A549 (cell line): ENCODE data around the gene S100A13. TPM values are rescaled to one million over a fixed set of nuclear protein-coding genes. Genes with fewer than 3 reads are reported as not detected.

Experiments used
- ATAC-seq, 2 experiments: fragments of 200-7000 bp in 1 of 2; fragments of >200 bp in 1 of 2; cut with Nextera tagmentation in 1 of 2; cut with Tn5 transposase in 1 of 2; 3 replicates each; pipeline versions ENCODE4 v1.8.0 to v1.9.1; 2018 to 2020; ENCODE audit warnings: mild to moderate bottlenecking in 1 of 2, moderate library complexity in 1 of 2
- CTCF ChIA-PET: fragments of 300-600 bp; sonication (Branson Sonifier 250); formaldehyde crosslinking; extraction: SDS; loops from one replicate; lab custom pipeline; 2021; ENCODE audit warnings: antibody characterized with exemption, inconsistent platforms; lab: Yijun Ruan, JAX
- POLR2A ChIA-PET: fragments of 350-600 bp; formaldehyde crosslinking; extraction: SDS; loops from one replicate; lab custom pipeline; 2021; ENCODE audit warnings: antibody characterized with exemption, inconsistent platforms; lab: Yijun Ruan, JAX
- DNase-seq, 2 experiments: peaks; one replicate each; pipeline versions ENCODE4 v3.0.0 to v3.0.0-alpha.2; 2011 to 2016; ENCODE audit warnings: low read depth in 1 of 2, low spot score in 1 of 2
- FAIRE-seq: peaks from 2 replicates; lab custom pipeline; 2011; peaks lifted over from hg19 to GRCh38; lab: Jason Lieb, UNC
- H3K27ac ChIP-seq, 2 experiments: fragments of >200 bp; sonication (Bioruptor Twin); formaldehyde crosslinking; 3 replicates each; pipeline ENCODE4 v1.5.1; 2016 to 2017
- H3K4me1 ChIP-seq: fragments of >200 bp; sonication (Bioruptor Twin); formaldehyde crosslinking; 3 replicates; pipeline ENCODE4 v1.6.1; 2016
- H3K4me2 ChIP-seq: fragments of >200 bp; sonication (Bioruptor Twin); formaldehyde crosslinking; 3 replicates; pipeline ENCODE4 v1.6.1; 2016
- H3K4me3 ChIP-seq: fragments of >200 bp; sonication (Bioruptor Twin); formaldehyde crosslinking; 3 replicates; pipeline ENCODE4 v1.5.1; 2016
- H3K9me3 ChIP-seq: fragments of >200 bp; sonication (Bioruptor Twin); formaldehyde crosslinking; 3 replicates; pipeline ENCODE4 v1.6.1; 2016
- CHD2 ChIP-seq: fragments of 150-350 bp; IDR thresholded peaks from 2 replicates; pipeline ENCODE4 v1.6.1; 2014; ENCODE audit warnings: low read length; ENCODE audit not compliant: partially characterized antibody
- EHF ChIP-seq: fragments of 250-450 bp; sonication (Bioruptor Pico); IDR thresholded peaks from 2 replicates; pipeline ENCODE4 v1.5.0; 2020; ENCODE audit warnings: mild to moderate bottlenecking
- HEYL ChIP-seq: fragments of 250-450 bp; sonication (Bioruptor Pico); IDR thresholded peaks from 2 replicates; pipeline ENCODE4 v1.8.0; 2021; ENCODE audit warnings: mild to moderate bottlenecking, moderate library complexity
- KDM1A ChIP-seq: fragments of 200-600 bp; sonication (generic); IDR thresholded peaks from 2 replicates; pipeline ENCODE4 v1.6.1; 2016; ENCODE audit warnings: low read depth, mild to moderate bottlenecking
- POLR2A ChIP-seq: IDR thresholded peaks from 2 replicates; pipeline ENCODE4 v1.6.1; 2012; ENCODE audit warnings: mild to moderate bottlenecking, low read length
- WGBS: methylation state at CpG from one replicate; pipeline ENCODE4 v1.1.6; 2017; ENCODE audit errors: missing lambda C conversion rate; 5-methylcytosine and 5-hydroxymethylcytosine counted together
- polyA plus RNA-seq, 4 experiments: library from polyadenylated mRNA; depleted of rRNA in 3 of 4; stranded (reverse); fragments of >200 nt; fragmentation: RNase III in 1 of 4; extraction: RNeasy Plus Mini Kit Qiagen cat#74134 plus additional on column Dnase treatment in 1 of 4; gene quantifications; 2 replicates in 3 of 4; 3 replicates in 1 of 4; pipeline ENCODE4 v1.2.3, GENCODE V29; 2011 to 2017
- TF ChIP-seq, protein P1 (sequence below): fragments of 200-600 bp; sonication (generic); IDR thresholded peaks from 2 replicates; pipeline ENCODE4 v1.6.1; 2016; ENCODE audit warnings: antibody characterized with exemption, mild to moderate bottlenecking, moderate library complexity

Gene S100A13
- polyA plus RNA-seq, 2 of the 4 experiments (the other 2 are of a cell fraction): 113 to 129 TPM

DNA sequence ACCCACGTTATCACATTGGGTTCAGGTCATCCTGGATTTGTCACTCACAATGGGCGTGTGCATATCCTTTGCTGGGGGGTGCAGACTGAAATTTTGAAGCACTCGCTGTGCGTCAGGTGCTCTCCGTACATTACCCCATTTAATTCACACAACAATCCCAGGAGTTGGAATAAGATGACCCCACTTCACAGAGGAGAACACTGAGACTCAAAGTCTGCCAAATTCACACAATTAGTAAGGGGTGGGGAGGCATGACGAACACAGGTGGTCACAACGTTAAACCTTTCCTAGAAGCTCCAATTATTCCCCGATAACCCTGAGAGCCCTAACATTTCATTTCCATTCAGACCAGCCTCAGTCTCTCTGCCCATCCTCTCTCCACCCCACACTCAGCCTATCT, 57.8 kb downstream of the S100A13 start:
- ChIA-PET POLR2A (interaction anchor here (2.4 kb wide), 1 partner anchor 35 kb away, joined by 102 read pairs; the partner anchor contains the start of gene S100A6), CTCF (interaction anchor here (0.7 to 7.5 kb wide), 16 partner anchors 9 to 217 kb away, joined by 3 to 471 read pairs (median 30); partner anchors contain the start of genes CHTOP, NPR1, S100A1 and S100A13)
- TF ChIP-seq HEYL (CRISPR knock-in tag) (no peak), EHF (CRISPR knock-in tag) (no peak), POLR2A (no peak), CHD2 (no peak), KDM1A (0 out of 2 replicates have a peak, but pooled peaks have one; percentile 26)
- TF ChIP-seq, protein P1, sequence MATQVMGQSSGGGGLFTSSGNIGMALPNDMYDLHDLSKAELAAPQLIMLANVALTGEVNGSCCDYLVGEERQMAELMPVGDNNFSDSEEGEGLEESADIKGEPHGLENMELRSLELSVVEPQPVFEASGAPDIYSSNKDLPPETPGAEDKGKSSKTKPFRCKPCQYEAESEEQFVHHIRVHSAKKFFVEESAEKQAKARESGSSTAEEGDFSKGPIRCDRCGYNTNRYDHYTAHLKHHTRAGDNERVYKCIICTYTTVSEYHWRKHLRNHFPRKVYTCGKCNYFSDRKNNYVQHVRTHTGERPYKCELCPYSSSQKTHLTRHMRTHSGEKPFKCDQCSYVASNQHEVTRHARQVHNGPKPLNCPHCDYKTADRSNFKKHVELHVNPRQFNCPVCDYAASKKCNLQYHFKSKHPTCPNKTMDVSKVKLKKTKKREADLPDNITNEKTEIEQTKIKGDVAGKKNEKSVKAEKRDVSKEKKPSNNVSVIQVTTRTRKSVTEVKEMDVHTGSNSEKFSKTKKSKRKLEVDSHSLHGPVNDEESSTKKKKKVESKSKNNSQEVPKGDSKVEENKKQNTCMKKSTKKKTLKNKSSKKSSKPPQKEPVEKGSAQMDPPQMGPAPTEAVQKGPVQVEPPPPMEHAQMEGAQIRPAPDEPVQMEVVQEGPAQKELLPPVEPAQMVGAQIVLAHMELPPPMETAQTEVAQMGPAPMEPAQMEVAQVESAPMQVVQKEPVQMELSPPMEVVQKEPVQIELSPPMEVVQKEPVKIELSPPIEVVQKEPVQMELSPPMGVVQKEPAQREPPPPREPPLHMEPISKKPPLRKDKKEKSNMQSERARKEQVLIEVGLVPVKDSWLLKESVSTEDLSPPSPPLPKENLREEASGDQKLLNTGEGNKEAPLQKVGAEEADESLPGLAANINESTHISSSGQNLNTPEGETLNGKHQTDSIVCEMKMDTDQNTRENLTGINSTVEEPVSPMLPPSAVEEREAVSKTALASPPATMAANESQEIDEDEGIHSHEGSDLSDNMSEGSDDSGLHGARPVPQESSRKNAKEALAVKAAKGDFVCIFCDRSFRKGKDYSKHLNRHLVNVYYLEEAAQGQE: no peak
- Histone ChIP-seq H3K4me1 (peaks cover 50% of the 10 kb centered on the region), H3K4me2 (no peak overlapping the region), H3K27ac (peak overlapping the region in 1 of 2 experiments; percentile 97; a peak in 4 of 6 replicates), H3K9me3 (no peaks in the 10 kb centered on the region), H3K4me3 (no peak overlapping the region)
- no peak for FAIRE-seq
- WGBS: 90% methylated on average over 8 of the region's 8 CpGs
- DNase-seq: no peak
- no peak for ATAC-seq

Other genes starting within 250 kb of the S100A13 start
- not detected in 2 replicates for gene S100A8, start 236.4 kb downstream of the S100A13 start, polyA plus RNA-seq (2011; rRNA removed)
- not detected in 3 replicates for gene S100A8, start 236.4 kb downstream of the S100A13 start, polyA plus RNA-seq (2017; fragmentation: RNase III; extraction: RNeasy Plus Mini Kit Qiagen cat#74134 plus additional on column Dnase treatment)
- not detected in 2 replicates for gene S100A7A, start 211.0 kb downstream of the S100A13 start, polyA plus RNA-seq (2011; rRNA removed)
- gene S100A7A, start 211.0 kb downstream of the S100A13 start, polyA plus RNA-seq (2017; fragmentation: RNase III; extraction: RNeasy Plus Mini Kit Qiagen cat#74134 plus additional on column Dnase treatment): not detected in 3 replicates
- not detected in 2 replicates for gene S100A7, start 166.9 kb downstream of the S100A13 start, polyA plus RNA-seq (2011; rRNA removed)
- not detected in 3 replicates for gene S100A7, start 166.9 kb downstream of the S100A13 start, polyA plus RNA-seq (2017; fragmentation: RNase III; extraction: RNeasy Plus Mini Kit Qiagen cat#74134 plus additional on column Dnase treatment)
- 898 and 1,226 TPM in 2 replicates for gene S100A6, start 91.5 kb downstream of the S100A13 start, polyA plus RNA-seq (2011; rRNA removed)
- gene S100A6, start 91.5 kb downstream of the S100A13 start, polyA plus RNA-seq (2017; fragmentation: RNase III; extraction: RNeasy Plus Mini Kit Qiagen cat#74134 plus additional on column Dnase treatment): 2,810 to 4,567 TPM (median 3,552 TPM) in 3 replicates
- 0.48 and 0.68 TPM in 2 replicates for gene S100A5, start 86.6 kb downstream of the S100A13 start, polyA plus RNA-seq (2011; rRNA removed)
- 0.17 to 0.57 TPM (median 0.45 TPM) in 3 replicates for gene S100A5, start 86.6 kb downstream of the S100A13 start, polyA plus RNA-seq (2017; fragmentation: RNase III; extraction: RNeasy Plus Mini Kit Qiagen cat#74134 plus additional on column Dnase treatment)
- gene S100A4, start 81.7 kb downstream of the S100A13 start, polyA plus RNA-seq (2011; rRNA removed): 590 and 814 TPM in 2 replicates
- gene S100A4, start 81.7 kb downstream of the S100A13 start, polyA plus RNA-seq (2017; fragmentation: RNase III; extraction: RNeasy Plus Mini Kit Qiagen cat#74134 plus additional on column Dnase treatment): 2,180 to 3,189 TPM (median 2,584 TPM) in 3 replicates
- 25.0 and 25.4 TPM in 2 replicates for gene S100A3, start 78.2 kb downstream of the S100A13 start, polyA plus RNA-seq (2011; rRNA removed)
- 71.1 to 88.9 TPM (median 74.0 TPM) in 3 replicates for gene S100A3, start 78.2 kb downstream of the S100A13 start, polyA plus RNA-seq (2017; fragmentation: RNase III; extraction: RNeasy Plus Mini Kit Qiagen cat#74134 plus additional on column Dnase treatment)
- 5.1 and 6.0 TPM in 2 replicates for gene S100A2, start 61.7 kb downstream of the S100A13 start, polyA plus RNA-seq (2011; rRNA removed)
- gene S100A2, start 61.7 kb downstream of the S100A13 start, polyA plus RNA-seq (2017; fragmentation: RNase III; extraction: RNeasy Plus Mini Kit Qiagen cat#74134 plus additional on column Dnase treatment): 13.4 to 19.5 TPM (median 15.9 TPM) in 3 replicates
- 270 and 294 TPM in 2 replicates for gene S100A16, start 14.4 kb downstream of the S100A13 start, polyA plus RNA-seq (2011; rRNA removed)
- 259 to 298 TPM (median 290 TPM) in 3 replicates for gene S100A16, start 14.4 kb downstream of the S100A13 start, polyA plus RNA-seq (2017; fragmentation: RNase III; extraction: RNeasy Plus Mini Kit Qiagen cat#74134 plus additional on column Dnase treatment)
- gene S100A14, start 11.2 kb downstream of the S100A13 start, polyA plus RNA-seq (2011; rRNA removed): 0.21 and 0.65 TPM in 2 replicates
- 0.16 to 0.21 TPM (median 0.21 TPM) in 3 replicates for gene S100A14, start 11.2 kb downstream of the S100A13 start, polyA plus RNA-seq (2017; fragmentation: RNase III; extraction: RNeasy Plus Mini Kit Qiagen cat#74134 plus additional on column Dnase treatment)
- 0.52 and 0.59 TPM in 2 replicates for gene S100A1, start 929 bp upstream of the S100A13 start, polyA plus RNA-seq (2011; rRNA removed)
- 0.67 to 0.97 TPM (median 0.88 TPM) in 3 replicates for gene S100A1, start 929 bp upstream of the S100A13 start, polyA plus RNA-seq (2017; fragmentation: RNase III; extraction: RNeasy Plus Mini Kit Qiagen cat#74134 plus additional on column Dnase treatment)
- 81.6 and 98.1 TPM in 2 replicates for gene CHTOP, start 6.6 kb upstream of the S100A13 start, polyA plus RNA-seq (2011; rRNA removed)
- 76.1 to 87.8 TPM (median 79.2 TPM) in 3 replicates for gene CHTOP, start 6.6 kb upstream of the S100A13 start, polyA plus RNA-seq (2017; fragmentation: RNase III; extraction: RNeasy Plus Mini Kit Qiagen cat#74134 plus additional on column Dnase treatment)
- 70.1 and 71.4 TPM in 2 replicates for gene SNAPIN, start 31.2 kb upstream of the S100A13 start, polyA plus RNA-seq (2011; rRNA removed)
- 46.6 to 52.6 TPM (median 50.5 TPM) in 3 replicates for gene SNAPIN, start 31.2 kb upstream of the S100A13 start, polyA plus RNA-seq (2017; fragmentation: RNase III; extraction: RNeasy Plus Mini Kit Qiagen cat#74134 plus additional on column Dnase treatment)
- 285 and 339 TPM in 2 replicates for gene ILF2, start 43.5 kb upstream of the S100A13 start, polyA plus RNA-seq (2011; rRNA removed)
- 245 to 257 TPM (median 249 TPM) in 3 replicates for gene ILF2, start 43.5 kb upstream of the S100A13 start, polyA plus RNA-seq (2017; fragmentation: RNase III; extraction: RNeasy Plus Mini Kit Qiagen cat#74134 plus additional on column Dnase treatment)
- 0.34 and 0.39 TPM in 2 replicates for gene NPR1, start 51.2 kb upstream of the S100A13 start, polyA plus RNA-seq (2011; rRNA removed)
- gene NPR1, start 51.2 kb upstream of the S100A13 start, polyA plus RNA-seq (2017; fragmentation: RNase III; extraction: RNeasy Plus Mini Kit Qiagen cat#74134 plus additional on column Dnase treatment): 0.96 to 1.9 TPM (median 1.7 TPM) in 3 replicates
- 34.1 and 44.0 TPM in 2 replicates for gene INTS3, start 100.5 kb upstream of the S100A13 start, polyA plus RNA-seq (2011; rRNA removed)
- 21.5 to 25.1 TPM (median 23.5 TPM) in 3 replicates for gene INTS3, start 100.5 kb upstream of the S100A13 start, polyA plus RNA-seq (2017; fragmentation: RNase III; extraction: RNeasy Plus Mini Kit Qiagen cat#74134 plus additional on column Dnase treatment)
- gene SLC27A3, start 147.9 kb upstream of the S100A13 start, polyA plus RNA-seq (2011; rRNA removed): 1.3 TPM in 2 replicates
- gene SLC27A3, start 147.9 kb upstream of the S100A13 start, polyA plus RNA-seq (2017; fragmentation: RNase III; extraction: RNeasy Plus Mini Kit Qiagen cat#74134 plus additional on column Dnase treatment): 1.8 to 2.7 TPM (median 2.1 TPM) in 3 replicates